Bronchial epithelial cell (primary cell): ENCODE data around the gene UBL4A. TPM values are rescaled to one million over a fixed set of nuclear protein-coding genes. Genes with fewer than 3 reads are reported as not detected.

Experiments
- DNase-seq: peaks from one replicate; pipeline ENCODE4 v3.0.0-alpha.2; 2010; ENCODE audit warnings: low read depth
- FAIRE-seq: peaks from 2 replicates; lab custom pipeline; 2011; peaks lifted over from hg19 to GRCh38; lab: Jason Lieb, UNC
- H3K27me3 ChIP-seq: 2 replicates; pipeline ENCODE4 v1.5.1; 2011; ENCODE audit warnings: low read length; ENCODE audit not compliant: control insufficient read depth, insufficient read depth
- H3K36me3 ChIP-seq: 2 replicates; pipeline ENCODE4 v1.5.1; 2011; ENCODE audit warnings: low read length; ENCODE audit not compliant: control insufficient read depth, insufficient read depth
- H3K4me3 ChIP-seq: 2 replicates; pipeline ENCODE4 v1.5.1; 2011; ENCODE audit warnings: mild to moderate bottlenecking, low read depth, low read length, control low read depth
- total RNA-seq: library from RNA; depleted of rRNA; stranded (reverse); fragments of >200 nt; gene quantifications from 2 replicates; pipeline ENCODE4 v1.2.1, GENCODE V29; 2014
- TF ChIP-seq, protein P1 (sequence below): IDR thresholded peaks from 2 replicates; pipeline ENCODE4 v1.5.1; 2011; ENCODE audit warnings: mild to moderate bottlenecking, moderate library complexity, low read length, control low read depth, inconsistent platforms; ENCODE audit not compliant: insufficient read depth, severe bottlenecking

The UBL4A gene
- total RNA-seq, 1 donor from 2014 or later, result 59.2 TPM

DNA sequence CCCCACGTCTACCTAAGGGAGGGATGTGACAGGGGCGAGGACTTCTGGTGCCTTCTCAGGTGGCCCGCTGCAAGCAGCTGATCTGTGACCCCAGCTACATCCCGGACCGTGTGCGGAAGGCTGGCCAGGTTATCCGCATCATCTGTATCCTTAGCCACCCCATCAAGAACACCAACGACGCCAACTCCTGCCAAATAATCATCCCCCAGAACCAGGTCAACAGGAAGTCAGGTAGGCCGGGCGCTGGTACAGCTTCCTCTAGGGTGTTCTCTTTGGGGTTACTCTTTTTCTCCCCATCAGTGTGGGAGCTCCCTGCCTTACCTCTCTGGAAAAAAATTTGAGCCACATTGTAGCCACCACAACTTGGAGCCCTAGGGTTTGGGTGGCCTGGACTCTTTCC, 44.9 kb downstream of the UBL4A start:
- H3K36me3 ChIP-seq, result peaks cover 15% of the 10 kb centered on the region
- H3K4me3 ChIP-seq, result no peak overlapping the region
- DNase-seq, result no peak
- no peaks in the 10 kb centered on the region for H3K27me3 ChIP-seq
- no peak for FAIRE-seq
- TF ChIP-seq, protein P1, sequence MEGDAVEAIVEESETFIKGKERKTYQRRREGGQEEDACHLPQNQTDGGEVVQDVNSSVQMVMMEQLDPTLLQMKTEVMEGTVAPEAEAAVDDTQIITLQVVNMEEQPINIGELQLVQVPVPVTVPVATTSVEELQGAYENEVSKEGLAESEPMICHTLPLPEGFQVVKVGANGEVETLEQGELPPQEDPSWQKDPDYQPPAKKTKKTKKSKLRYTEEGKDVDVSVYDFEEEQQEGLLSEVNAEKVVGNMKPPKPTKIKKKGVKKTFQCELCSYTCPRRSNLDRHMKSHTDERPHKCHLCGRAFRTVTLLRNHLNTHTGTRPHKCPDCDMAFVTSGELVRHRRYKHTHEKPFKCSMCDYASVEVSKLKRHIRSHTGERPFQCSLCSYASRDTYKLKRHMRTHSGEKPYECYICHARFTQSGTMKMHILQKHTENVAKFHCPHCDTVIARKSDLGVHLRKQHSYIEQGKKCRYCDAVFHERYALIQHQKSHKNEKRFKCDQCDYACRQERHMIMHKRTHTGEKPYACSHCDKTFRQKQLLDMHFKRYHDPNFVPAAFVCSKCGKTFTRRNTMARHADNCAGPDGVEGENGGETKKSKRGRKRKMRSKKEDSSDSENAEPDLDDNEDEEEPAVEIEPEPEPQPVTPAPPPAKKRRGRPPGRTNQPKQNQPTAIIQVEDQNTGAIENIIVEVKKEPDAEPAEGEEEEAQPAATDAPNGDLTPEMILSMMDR, result no peak

DNA sequence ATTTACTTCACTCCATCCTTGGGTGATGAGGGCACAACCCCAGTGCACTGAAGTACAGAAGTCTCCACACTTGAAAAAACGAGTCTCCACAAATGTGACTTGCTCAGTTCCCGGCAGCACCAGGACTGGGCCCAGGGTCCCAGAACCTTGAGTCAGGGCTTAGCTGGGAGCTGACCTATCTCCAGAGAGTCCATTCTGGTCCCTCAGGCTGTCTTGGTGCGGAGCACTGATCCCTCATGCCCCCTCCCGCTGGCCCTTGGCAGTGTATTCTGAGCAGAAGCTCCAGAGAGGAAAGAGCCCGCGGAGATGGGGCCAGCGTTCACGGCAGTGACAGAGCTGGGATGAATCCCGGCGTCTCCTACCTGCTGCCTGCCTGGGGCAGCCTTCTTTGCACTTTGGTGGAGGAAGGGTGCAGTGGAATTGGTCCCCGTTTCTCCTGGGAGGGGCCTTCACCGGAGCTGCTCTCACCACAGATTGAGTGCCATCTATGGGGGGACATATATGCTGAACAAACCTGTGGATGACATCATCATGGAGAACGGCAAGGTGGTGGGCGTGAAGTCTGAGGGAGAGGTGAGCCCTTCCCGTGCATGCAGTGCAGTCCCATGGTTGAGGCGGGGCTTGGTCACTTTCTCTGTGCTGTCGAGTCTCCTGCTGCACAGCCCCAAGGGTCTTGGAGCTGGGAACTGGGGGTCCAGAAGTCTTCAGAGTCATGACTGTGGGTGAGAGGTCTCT, 45.6 kb downstream of the UBL4A start:
- no peak for DNase-seq
- no peaks in the 10 kb centered on the region for H3K27me3 ChIP-seq
- H3K36me3 ChIP-seq, result peaks cover 11% of the 10 kb centered on the region
- no peak overlapping the region for H3K4me3 ChIP-seq
- TF ChIP-seq, protein P1, result no peak
- FAIRE-seq, result no peak

DNA sequence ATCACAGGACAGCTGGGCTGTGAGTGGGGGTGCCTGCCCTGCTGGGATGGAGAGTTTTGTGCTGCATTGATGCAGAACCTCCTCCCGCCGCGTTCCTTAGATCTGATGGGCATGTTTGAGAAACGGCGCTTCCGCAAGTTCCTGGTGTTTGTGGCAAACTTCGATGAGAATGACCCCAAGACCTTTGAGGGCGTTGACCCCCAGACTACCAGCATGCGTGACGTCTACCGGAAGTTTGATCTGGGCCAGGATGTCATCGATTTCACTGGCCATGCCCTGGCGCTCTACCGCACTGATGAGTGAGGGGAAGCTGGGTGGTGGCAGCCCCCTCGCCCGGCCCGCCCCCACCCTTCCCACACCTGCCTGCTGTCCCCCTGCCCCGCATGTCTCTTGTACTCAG, 46.6 kb downstream of the UBL4A start:
- TF ChIP-seq, protein P1, result no peak
- DNase-seq (no peak), FAIRE-seq (no peak)
- Histone ChIP-seq H3K36me3 (peaks cover 15% of the 10 kb centered on the region), H3K4me3 (no peak overlapping the region), H3K27me3 (no peaks in the 10 kb centered on the region)

DNA sequence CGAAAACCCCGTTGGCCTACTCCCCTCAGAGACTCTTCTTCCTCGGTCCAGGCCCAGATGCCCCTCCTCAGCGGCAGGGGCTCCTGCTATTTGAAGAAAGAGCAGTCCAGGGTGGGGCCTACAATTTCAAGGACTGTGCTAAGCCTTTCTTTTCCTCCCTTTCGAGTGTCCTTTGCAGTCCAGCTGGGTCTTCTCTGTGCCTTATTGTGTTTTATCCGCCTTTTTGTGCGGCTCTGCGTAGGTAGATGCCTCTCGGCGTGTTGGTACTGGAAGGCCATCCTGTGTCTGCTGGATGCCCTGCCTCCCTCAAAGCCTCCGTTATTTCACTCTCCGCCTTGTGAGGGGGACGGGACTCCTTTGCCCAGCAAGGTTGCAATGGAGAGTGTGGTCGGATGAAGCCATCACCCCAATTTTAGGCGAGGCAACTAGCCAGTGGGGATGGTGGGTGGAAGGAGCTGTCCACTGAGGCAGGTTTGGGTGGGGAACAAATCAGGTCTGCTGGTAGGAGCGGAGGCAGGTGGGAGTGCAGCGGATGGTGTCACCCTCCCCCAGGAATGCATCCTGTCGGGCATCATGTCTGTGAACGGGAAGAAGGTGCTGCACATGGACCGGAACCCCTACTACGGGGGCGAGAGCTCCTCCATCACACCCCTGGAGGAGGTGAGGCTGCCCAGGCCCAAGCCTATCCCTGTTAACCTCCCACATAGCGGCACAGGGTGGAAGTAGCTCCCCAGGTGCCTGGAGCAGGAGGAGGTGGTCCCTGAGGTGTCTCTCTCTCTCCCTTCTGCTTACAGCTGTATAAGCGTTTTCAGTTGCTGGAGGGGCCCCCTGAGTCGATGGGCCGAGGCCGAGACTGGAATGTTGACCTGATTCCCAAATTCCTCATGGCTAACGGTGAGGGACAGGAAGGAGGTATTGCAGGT, 48.2 kb downstream of the UBL4A start:
- FAIRE-seq (no peak), DNase-seq (no peak)
- TF ChIP-seq, protein P1, result no peak
- peaks cover 15% of the 10 kb centered on the region for H3K36me3 ChIP-seq
- H3K27me3 ChIP-seq, result no peaks in the 10 kb centered on the region
- peak overlapping the region; percentile 71 for H3K4me3 ChIP-seq

DNA sequence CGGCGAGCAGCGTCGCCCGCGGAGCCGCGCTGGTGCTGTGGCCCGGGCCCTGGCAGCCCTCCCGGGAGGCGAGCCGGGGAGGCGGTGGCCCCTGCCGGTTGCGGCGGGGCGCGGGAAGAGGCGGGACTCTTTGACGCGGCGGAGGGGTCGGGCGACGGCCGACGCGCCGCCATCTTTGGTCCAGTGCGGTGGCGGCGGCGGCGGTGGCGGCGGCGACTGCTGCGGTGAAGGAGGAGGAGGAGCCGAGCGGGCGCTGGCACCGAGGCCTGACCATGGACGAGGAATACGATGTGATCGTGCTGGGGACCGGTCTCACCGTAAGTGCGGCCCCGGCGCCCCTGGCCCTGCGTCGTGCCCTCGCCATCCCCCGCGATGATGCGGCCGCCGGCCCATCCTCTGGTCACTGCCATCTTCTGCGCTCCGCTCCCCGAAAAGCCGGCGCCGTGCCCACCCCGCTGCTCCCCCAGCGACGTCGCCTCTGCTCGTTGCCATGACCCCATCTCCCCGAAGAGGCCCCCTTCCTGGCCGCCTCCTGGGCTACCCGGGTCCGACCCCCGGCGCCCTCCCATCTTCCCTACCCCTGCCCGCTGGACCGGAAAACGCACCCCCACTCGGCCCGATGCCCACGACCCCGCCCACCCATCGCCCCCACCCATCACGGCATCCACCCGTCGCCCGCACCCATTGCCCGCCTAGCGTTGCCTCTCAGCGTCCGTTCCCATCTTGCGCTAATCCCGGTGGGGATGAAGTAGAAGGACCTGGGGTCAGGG, 49.2 kb downstream of the UBL4A start, which contains the start of gene GDI1:
TSS of gene GDI1 (plus strand) at position 172 of the 770 bp plus-strand sequence. CDS start at position 273, 101 bp downstream.
- no peak for FAIRE-seq
- Histone ChIP-seq H3K4me3 (peak within 1 kb of the TSS; percentile 71), H3K36me3 (peaks cover 16% of the 10 kb centered on the region), H3K27me3 (no peaks in the 10 kb centered on the region)
- TF ChIP-seq, protein P1, result no peak
- no peak for DNase-seq
